PC-9 (cell line): ENCODE measurements around the gene DGKZ.

Experiments
- EZH2 ChIP-seq: fragments of 200-600 bp; sonication (generic); IDR thresholded peaks from 2 replicates; pipeline ENCODE4 v1.8.0; 2017; ENCODE audit warnings: antibody characterized with exemption, low read depth
- TF ChIP-seq, protein P1 (sequence below): fragments of 200-600 bp; sonication (generic); conservative IDR thresholded peaks from 2 replicates; pipeline ENCODE4 v1.6.1; 2017; ENCODE audit warnings: mixed run types, antibody characterized with exemption, mild to moderate bottlenecking, moderate library complexity

DNA sequence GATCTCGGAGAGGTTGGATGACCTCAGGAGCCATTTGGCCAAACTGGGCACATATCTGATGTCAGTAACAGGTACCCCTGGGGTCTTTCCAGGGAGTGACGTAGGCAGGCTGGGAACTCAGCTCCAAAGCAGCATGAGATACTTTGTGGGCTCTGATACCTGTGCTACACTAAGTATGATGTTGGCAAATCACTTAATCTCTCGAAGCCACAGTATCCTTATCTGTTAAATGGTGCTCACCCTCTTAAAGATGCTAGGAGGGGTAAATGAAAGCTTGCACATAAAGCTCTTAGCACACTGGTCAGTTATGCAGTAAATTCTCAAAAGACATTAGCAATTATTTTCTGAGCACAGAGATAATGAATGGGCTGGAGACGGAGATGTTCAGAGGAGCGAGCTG lies 17.1 kb upstream of the DGKZ start:
- TF ChIP-seq, protein P1, sequence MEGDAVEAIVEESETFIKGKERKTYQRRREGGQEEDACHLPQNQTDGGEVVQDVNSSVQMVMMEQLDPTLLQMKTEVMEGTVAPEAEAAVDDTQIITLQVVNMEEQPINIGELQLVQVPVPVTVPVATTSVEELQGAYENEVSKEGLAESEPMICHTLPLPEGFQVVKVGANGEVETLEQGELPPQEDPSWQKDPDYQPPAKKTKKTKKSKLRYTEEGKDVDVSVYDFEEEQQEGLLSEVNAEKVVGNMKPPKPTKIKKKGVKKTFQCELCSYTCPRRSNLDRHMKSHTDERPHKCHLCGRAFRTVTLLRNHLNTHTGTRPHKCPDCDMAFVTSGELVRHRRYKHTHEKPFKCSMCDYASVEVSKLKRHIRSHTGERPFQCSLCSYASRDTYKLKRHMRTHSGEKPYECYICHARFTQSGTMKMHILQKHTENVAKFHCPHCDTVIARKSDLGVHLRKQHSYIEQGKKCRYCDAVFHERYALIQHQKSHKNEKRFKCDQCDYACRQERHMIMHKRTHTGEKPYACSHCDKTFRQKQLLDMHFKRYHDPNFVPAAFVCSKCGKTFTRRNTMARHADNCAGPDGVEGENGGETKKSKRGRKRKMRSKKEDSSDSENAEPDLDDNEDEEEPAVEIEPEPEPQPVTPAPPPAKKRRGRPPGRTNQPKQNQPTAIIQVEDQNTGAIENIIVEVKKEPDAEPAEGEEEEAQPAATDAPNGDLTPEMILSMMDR: no peak
- no peak for TF ChIP-seq EZH2
